CD14-positive monocyte (primary cell): ENCODE data around the gene ZNF621. TPM values are rescaled to one million over a fixed set of nuclear protein-coding genes. Genes with fewer than 3 reads are reported as not detected.

ENCODE experiments used
- DNase-seq, 3 donors: peaks; one replicate each; pipeline ENCODE4 v3.0.0-alpha.2; 2011 to 2022
- H2AFZ ChIP-seq: 2 replicates; pipeline ENCODE4 v1.6.0; 2012; ENCODE audit warnings: mild to moderate bottlenecking, low read depth, low read length, inconsistent platforms; ENCODE audit not compliant: insufficient read depth, poor library complexity, severe bottlenecking
- H3K27ac ChIP-seq, 2 donors: 1 replicate in 1 of 2; 2 replicates in 1 of 2; pipeline ENCODE4 v1.5.1; 2012 to 2013; ENCODE audit warnings: low read length in 2 of 2, control low read depth in 1 of 2, inconsistent platforms in 1 of 2, low read depth in 1 of 2, mild to moderate bottlenecking in 1 of 2
- H3K27me3 ChIP-seq, 2 donors: one replicate each; pipeline versions ENCODE4 v1.6.0 to v1.6.1; 2011 to 2013; ENCODE audit warnings: low read length in 2 of 2; ENCODE audit not compliant: control insufficient read depth in 2 of 2, insufficient read depth in 2 of 2
- H3K36me3 ChIP-seq, 2 donors: replicated peaks in 1 of 2; 1 replicate in 1 of 2; 2 replicates in 1 of 2; pipeline versions ENCODE4 v1.5.1 to v1.6.1; 2012 to 2013; ENCODE audit warnings: low read length in 2 of 2, control low read depth in 1 of 2, inconsistent platforms in 1 of 2, mild to moderate bottlenecking in 1 of 2; ENCODE audit not compliant: insufficient read depth in 2 of 2, control insufficient read depth in 1 of 2
- H3K4me1 ChIP-seq, 2 donors: 1 replicate in 1 of 2; 2 replicates in 1 of 2; pipeline versions ENCODE4 v1.5.1 to v1.6.1; 2012 to 2013; ENCODE audit warnings: low read length in 2 of 2, control low read depth in 1 of 2, inconsistent platforms in 1 of 2, mild to moderate bottlenecking in 1 of 2, moderate library complexity in 1 of 2; ENCODE audit not compliant: insufficient read depth in 2 of 2, control insufficient read depth in 1 of 2
- H3K4me2 ChIP-seq: replicated peaks from 2 replicates; pipeline ENCODE3; 2012; ENCODE audit warnings: low read length, moderate library complexity, mild to moderate bottlenecking; ENCODE audit not compliant: poor library complexity, severe bottlenecking; ENCODE audit errors: extremely low read depth
- H3K4me3 ChIP-seq, 3 experiments: fragments of 200-600 bp in 1 of 3; sonication (generic) in 1 of 3; replicated peaks in 1 of 3; 1 replicate in 2 of 3; 2 replicates in 1 of 3; pipeline ENCODE4 v1.5.1; 2011 to 2013; ENCODE audit warnings: low read length in 3 of 3, mild to moderate bottlenecking in 3 of 3, control low read depth in 2 of 3, low read depth in 2 of 3, inconsistent platforms in 1 of 3, moderate library complexity in 1 of 3
- H3K79me2 ChIP-seq: 2 replicates; pipeline ENCODE4 v1.6.0; 2012; ENCODE audit warnings: mild to moderate bottlenecking, control low read depth, inconsistent platforms, low read length, moderate library complexity; ENCODE audit not compliant: insufficient read depth
- H3K9ac ChIP-seq: 2 replicates; pipeline ENCODE4 v1.6.0; 2017; ENCODE audit warnings: low read length, mild to moderate bottlenecking; ENCODE audit not compliant: insufficient read depth, poor library complexity, severe bottlenecking
- H3K9me3 ChIP-seq, 2 donors: replicated peaks in 1 of 2; 1 replicate in 1 of 2; 2 replicates in 1 of 2; pipeline versions ENCODE4 v1.5.1 to v1.6.1; 2012 to 2013; ENCODE audit warnings: low read length in 2 of 2, control low read depth in 1 of 2; ENCODE audit not compliant: control insufficient read depth in 1 of 2, insufficient read depth in 1 of 2
- H4K20me1 ChIP-seq: 2 replicates; pipeline ENCODE4 v1.6.0; 2012; ENCODE audit warnings: mild to moderate bottlenecking, low read length, control low read depth, moderate library complexity; ENCODE audit not compliant: insufficient read depth
- H3K27ac Mint-ChIP-seq, 7 donors: one replicate each; pipeline ENCODE4 v1.8.0; 2020; ENCODE audit warnings: mild to moderate bottlenecking in 7 of 7, mixed read lengths in 7 of 7, moderate library complexity in 6 of 7, inconsistent platforms in 2 of 7
- H3K27me3 Mint-ChIP-seq, 3 donors: one replicate each; pipeline ENCODE4 v1.8.0; 2021 to 2022; ENCODE audit warnings: low read depth in 3 of 3, mild to moderate bottlenecking in 3 of 3, mixed read lengths in 3 of 3, moderate library complexity in 3 of 3, inconsistent platforms in 1 of 3
- H3K36me3 Mint-ChIP-seq, 2 donors: one replicate each; pipeline ENCODE4 v1.8.0; 2020; ENCODE audit warnings: mixed read lengths in 2 of 2, inconsistent platforms in 1 of 2, mild to moderate bottlenecking in 1 of 2
- H3K4me1 Mint-ChIP-seq: one replicate; pipeline ENCODE4 v1.8.0; 2020; ENCODE audit warnings: mild to moderate bottlenecking, mixed read lengths
- H3K4me3 Mint-ChIP-seq, 2 donors: one replicate each; pipeline ENCODE4 v1.8.0; 2020; ENCODE audit warnings: mild to moderate bottlenecking in 2 of 2, mixed read lengths in 2 of 2, moderate library complexity in 1 of 2
- H3K9me3 Mint-ChIP-seq, 7 donors: one replicate each; pipeline ENCODE4 v1.8.0; 2020 to 2022; ENCODE audit warnings: mixed read lengths in 7 of 7, mild to moderate bottlenecking in 6 of 7, moderate library complexity in 6 of 7, inconsistent platforms in 2 of 7
- WGBS: methylation state at CpG from one replicate; pipeline ENCODE4 v1.1.5; 2013; ENCODE audit warnings: missing lambda C conversion rate; ENCODE audit not compliant: insufficient coverage; 5-methylcytosine and 5-hydroxymethylcytosine counted together
- intact Hi-C, 2 donors: fragments of 100-400 bp; cut with micrococcal nuclease; formaldehyde crosslinking; loops; one replicate each; pipeline versions ENCODE4 v1.15.0 to v1.15.1; 2023
- polyA plus RNA-seq, 3 donors: library from polyadenylated mRNA; depleted of rRNA in 1 of 3; unstranded in 2 of 3; stranded (reverse) in 1 of 3; fragments of 300-500 nt in 2 of 3; fragments of >200 nt in 1 of 3; fragmentation: Illumina TruSeq in 2 of 3; gene quantifications; 1 replicate in 2 of 3; 2 replicates in 1 of 3; pipeline ENCODE4 v1.2.3, GENCODE V29; 2012 to 2021
- TF ChIP-seq, protein P1 (sequence below): fragments of 200-600 bp; IDR thresholded peaks from one replicate; pipeline ENCODE4 v1.8.0; 2022; ENCODE audit warnings: antibody characterized with exemption, mild to moderate bottlenecking

Gene ZNF621
- polyA plus RNA-seq, 3 donors, result 1.1 to 12.2 (median 2.0) TPM

DNA sequence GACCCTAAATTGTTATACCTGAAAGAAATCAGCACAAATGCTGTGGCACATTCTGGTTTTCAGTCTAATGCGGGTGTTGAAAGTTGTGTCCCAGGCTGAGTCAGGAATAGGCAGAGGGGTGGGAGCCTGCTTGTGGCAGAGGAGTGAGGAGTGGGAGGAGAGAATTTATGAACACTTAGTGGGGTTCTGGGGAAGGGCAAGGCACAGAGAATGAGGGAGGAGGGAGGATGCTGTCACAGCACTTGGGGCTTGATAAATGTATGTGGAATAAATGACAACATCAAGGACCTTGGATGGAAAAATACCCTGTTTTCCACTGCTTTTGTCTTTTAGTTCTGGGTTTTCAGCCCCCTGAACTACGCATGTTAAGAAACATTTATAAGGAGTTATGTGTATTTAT is 49.3 kb downstream of the ZNF621 start:
- TF ChIP-seq, protein P1, sequence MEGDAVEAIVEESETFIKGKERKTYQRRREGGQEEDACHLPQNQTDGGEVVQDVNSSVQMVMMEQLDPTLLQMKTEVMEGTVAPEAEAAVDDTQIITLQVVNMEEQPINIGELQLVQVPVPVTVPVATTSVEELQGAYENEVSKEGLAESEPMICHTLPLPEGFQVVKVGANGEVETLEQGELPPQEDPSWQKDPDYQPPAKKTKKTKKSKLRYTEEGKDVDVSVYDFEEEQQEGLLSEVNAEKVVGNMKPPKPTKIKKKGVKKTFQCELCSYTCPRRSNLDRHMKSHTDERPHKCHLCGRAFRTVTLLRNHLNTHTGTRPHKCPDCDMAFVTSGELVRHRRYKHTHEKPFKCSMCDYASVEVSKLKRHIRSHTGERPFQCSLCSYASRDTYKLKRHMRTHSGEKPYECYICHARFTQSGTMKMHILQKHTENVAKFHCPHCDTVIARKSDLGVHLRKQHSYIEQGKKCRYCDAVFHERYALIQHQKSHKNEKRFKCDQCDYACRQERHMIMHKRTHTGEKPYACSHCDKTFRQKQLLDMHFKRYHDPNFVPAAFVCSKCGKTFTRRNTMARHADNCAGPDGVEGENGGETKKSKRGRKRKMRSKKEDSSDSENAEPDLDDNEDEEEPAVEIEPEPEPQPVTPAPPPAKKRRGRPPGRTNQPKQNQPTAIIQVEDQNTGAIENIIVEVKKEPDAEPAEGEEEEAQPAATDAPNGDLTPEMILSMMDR, result no peak

DNA sequence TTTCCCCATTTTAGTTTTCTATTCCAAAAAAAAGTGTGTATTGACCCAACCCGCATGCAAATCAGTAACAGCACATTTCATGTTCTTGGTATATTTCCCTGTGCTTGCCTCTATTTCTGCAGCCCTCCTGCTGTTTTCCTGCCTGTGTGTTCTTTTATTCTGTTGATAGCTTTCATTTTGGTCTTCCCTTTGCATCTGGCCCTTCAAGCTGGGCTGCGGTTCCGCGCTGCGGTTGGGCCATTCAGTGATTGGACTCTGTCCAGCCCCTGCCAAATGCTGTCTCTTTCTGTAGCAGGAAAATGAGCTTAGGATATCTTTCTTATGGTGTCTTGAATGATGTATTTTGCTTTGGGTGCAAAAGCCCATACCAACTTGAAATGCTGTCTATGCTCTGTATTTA is 49.9 kb downstream of the ZNF621 start:
- no peak for DNase-seq
- Histone ChIP-seq H3K4me2 (no peak overlapping the region), H3K27me3 (no peaks in the 10 kb centered on the region), H3K36me3 (no peaks in the 10 kb centered on the region), H3K79me2 (no peaks in the 10 kb centered on the region), H3K27ac (no peak overlapping the region), H3K4me3 (no peak overlapping the region), H3K4me1 (no peaks in the 10 kb centered on the region), H3K9ac (no peak overlapping the region), H2AFZ (no peak overlapping the region), H4K20me1 (no peaks in the 10 kb centered on the region), H3K9me3 (no peaks in the 10 kb centered on the region)
- intact Hi-C loops, result no loop called here
- Mint-ChIP-seq H3K4me1 (no peaks in the 10 kb centered on the region), H3K4me3 (no peak overlapping the region), H3K36me3 (no peaks in the 10 kb centered on the region), H3K9me3 (no peaks in the 10 kb centered on the region), H3K27me3 (peaks cover 3 to 8% (median 6%) of the 10 kb centered on the region in 3 donors), H3K27ac (no peak overlapping the region)
- 100% methylated on average over 1 of the region's 5 CpGs for WGBS
- TF ChIP-seq, protein P1, result no peak

More for the DNA sequence above, 49.3 kb downstream of the ZNF621 start:
- no peaks in the 10 kb centered on the region for H3K4me1 Mint-ChIP-seq
- WGBS, result 100% methylated on average over 1 of the region's 2 CpGs
- DNase-seq, result no peak
- peaks cover 3 to 8% (median 6%) of the 10 kb centered on the region in 3 donors for H3K27me3 Mint-ChIP-seq
- intact Hi-C loops, result no loop called here
- no peak overlapping the region for H3K4me3 Mint-ChIP-seq
- H2AFZ ChIP-seq, result no peak overlapping the region
- no peak overlapping the region for H3K4me3 ChIP-seq
- H3K79me2 ChIP-seq, result no peaks in the 10 kb centered on the region
- H3K27ac ChIP-seq, result no peak overlapping the region
- H3K9me3 ChIP-seq, result no peaks in the 10 kb centered on the region
- no peak overlapping the region for H3K4me2 ChIP-seq
- H3K27ac Mint-ChIP-seq, result no peak overlapping the region
- H4K20me1 ChIP-seq, result no peaks in the 10 kb centered on the region
- H3K9ac ChIP-seq, result no peak overlapping the region
- H3K36me3 Mint-ChIP-seq, result no peaks in the 10 kb centered on the region
- H3K27me3 ChIP-seq, result no peaks in the 10 kb centered on the region
- H3K9me3 Mint-ChIP-seq, result no peaks in the 10 kb centered on the region
- H3K36me3 ChIP-seq, result no peaks in the 10 kb centered on the region
- no peaks in the 10 kb centered on the region for H3K4me1 ChIP-seq
